Stimulated activated CD8-positive, alpha-beta memory T cell treated with anti-CD3 and anti-CD28 coated beads, Interleukin-7, amount 100 ng/mL, for 24 hours (primary cell): ENCODE data around the gene QSOX2.

Experiments
- DNase-seq: peaks from one replicate; pipeline ENCODE4 v3.0.0-alpha.2; 2020; ENCODE audit warnings: low read depth

The QSOX2 gene

GRCh38 chr9:136190656-136191055 is 55.0 kb downstream of the QSOX2 start:
- DNase-seq, result no peak

DNA sequence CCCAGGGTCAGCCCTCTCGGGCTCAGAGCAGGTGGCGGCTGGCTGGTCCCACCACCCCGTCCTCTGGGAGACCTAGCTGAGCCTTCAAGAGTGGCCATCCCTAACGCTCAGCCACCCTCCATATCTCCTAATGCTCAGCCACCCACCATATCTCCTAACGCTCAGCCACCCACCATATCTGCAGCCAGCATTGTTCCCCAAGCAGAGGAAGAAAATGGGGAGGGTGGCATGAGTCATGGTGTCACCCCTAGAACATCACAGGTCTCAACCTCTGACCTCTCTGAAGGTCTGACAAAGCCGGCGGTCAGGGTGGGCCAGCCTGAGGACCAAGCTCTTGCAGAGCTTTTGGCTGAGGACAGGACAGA is 55.4 kb downstream of the QSOX2 start:
- DNase-seq, result no peak

GRCh38 chr9:136189394-136190236 is 56.0 kb downstream of the QSOX2 start:
- DNase-seq, result no peak

DNA sequence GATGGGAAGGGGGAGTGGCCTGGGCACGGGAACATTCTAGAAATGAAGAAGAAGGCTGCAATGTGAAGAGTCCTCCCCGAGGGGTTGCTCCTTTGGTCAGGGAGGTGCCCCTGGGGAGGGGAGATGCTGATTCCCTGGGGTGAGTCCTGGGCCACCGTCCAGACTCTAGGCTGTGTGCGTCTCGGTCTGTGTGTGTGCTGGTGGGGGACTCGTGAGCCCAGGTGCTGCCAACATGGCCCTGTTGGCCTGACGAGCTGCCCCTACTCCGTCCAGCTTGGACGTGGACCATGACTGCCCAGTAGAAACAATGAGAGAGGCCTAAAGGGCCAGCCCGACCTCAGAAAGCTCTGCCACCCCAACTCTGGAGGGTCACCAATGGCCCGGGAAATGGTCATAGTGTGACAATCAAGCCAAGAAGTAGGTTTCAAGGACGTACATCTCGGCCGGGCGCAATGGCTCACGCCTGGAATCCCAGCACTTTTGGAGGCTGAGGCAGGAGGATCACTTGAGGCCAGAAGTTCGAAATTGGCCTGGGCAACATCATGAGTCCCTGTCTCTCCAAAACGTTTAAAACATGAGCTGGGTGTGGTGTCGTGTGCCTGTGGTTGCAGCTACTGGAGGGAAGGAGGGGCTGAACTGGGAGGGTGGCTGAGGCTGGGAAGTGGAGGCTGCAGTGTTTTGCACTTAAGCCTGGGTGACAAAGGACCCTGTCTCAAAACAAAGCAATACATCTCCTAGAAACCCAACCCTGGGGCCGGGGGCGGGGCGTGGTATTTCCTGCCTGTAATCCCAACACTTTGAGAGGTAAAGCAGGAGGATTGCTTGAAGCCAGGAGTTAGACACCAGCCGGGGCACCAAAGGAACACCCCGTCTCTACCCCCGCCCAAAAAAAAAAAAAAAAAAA is 57.7 kb downstream of the QSOX2 start:
- DNase-seq, result no peak

GRCh38 chr9:136187197-136187596 is 58.4 kb downstream of the QSOX2 start:
- no peak for DNase-seq

GRCh38 chr9:136186386-136186785 is 59.2 kb downstream of the QSOX2 start:
- DNase-seq, result no peak

- DNase-seq, result no peak
Measured at GRCh38 chr9:136185596-136186366, 59.8 kb downstream of the QSOX2 start.

GRCh38 chr9:136185066-136185465 is 60.5 kb downstream of the QSOX2 start:
- DNase-seq, result no peak

DNA sequence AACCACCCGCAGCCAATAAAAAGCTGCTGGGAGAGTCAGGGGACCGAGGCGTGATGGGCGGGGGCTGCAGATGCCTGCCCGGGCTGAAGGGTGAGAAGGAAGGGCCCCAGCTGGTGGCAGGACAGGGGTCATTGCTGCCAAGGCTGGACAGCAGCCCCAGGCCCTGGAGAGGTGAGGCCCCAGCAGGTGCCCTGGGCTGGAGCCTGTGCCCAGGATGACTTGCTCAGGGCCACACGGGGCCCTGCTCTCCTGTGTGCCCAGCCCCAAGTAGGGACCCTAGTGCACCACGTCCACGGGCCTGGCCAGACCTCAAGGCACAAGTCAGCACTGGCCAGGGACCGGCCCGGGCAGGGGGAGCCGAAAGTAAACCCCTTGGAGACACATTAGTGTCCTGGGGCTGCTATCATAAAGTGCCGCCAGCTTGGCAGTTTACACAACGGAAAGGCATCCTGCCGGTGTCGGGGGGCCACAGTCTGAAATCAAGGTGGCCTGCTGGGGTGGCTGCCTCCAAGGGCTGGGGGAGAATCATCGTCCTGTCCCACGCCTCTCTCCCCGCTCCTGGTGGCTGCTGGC is 62.7 kb downstream of the QSOX2 start:
- no peak for DNase-seq

DNA sequence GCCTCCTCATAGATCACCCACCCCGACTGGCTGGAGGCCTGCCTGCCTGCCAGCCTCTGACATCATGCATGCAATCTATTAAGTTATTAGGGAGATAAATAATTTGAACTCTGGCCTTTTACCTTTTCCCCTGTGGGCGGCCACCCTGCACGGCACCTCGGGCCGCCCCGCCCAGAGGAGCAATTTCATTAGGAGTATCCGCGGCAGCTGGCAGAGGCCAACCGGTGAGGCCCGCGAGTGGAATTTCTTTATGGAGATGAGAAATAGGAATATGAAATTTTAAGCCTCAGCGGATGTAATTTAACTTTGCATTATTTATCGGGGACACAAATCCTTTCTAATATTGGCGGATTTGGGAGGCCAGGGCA is 63.2 kb downstream of the QSOX2 start:
- no peak for DNase-seq

- no peak for DNase-seq
Measured at GRCh38 chr9:136181784-136182419, 63.7 kb downstream of the QSOX2 start.

GRCh38 chr9:136180586-136180985 is 65.0 kb downstream of the QSOX2 start:
- DNase-seq, result no peak

- no peak for DNase-seq
Measured at GRCh38 chr9:136179761-136180160, 65.9 kb downstream of the QSOX2 start.

DNA sequence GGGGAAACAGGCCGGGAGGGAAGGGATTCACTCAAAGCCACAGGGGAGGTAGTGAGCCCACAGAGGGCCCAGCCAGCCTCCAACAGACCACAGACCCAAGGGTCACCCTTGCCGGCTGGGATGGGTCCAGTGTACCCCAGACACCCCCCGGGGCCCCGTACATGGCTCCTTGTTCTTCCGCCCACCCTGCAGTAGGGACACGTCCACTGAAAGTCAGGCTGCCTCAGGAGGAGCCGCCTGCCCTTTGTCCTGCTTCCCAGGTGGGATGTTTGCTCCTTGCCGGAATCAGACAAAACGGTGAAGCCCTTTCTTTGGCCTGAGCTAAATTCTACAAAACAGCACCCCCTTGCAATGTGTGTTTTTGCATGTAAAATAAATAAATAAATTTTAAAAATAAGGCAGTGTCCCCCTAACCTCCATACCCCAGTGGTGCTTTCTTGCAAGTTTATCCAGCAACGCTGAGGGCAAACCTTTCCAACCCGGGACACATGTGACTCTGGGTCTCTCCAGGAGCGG is 66.5 kb downstream of the QSOX2 start:
- no peak for DNase-seq

DNA sequence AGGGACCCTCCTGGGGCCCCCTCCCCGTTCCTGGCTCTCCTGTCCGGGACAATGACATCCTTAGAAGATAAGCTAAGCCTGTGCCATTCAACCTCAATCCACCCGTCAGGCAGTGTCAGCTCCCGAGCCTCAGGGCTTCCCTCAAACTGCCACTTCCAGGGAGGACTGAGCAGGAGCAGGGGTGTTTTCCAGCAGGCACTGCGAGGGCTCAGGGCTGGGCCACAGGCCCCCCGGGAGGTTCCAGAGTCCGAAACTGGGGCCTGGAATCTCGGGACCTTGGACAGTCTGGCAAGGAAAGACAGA is 66.9 kb downstream of the QSOX2 start:
- DNase-seq, result no peak

- DNase-seq, result no peak
Measured at GRCh38 chr9:136178061-136178772, 67.4 kb downstream of the QSOX2 start.

DNA sequence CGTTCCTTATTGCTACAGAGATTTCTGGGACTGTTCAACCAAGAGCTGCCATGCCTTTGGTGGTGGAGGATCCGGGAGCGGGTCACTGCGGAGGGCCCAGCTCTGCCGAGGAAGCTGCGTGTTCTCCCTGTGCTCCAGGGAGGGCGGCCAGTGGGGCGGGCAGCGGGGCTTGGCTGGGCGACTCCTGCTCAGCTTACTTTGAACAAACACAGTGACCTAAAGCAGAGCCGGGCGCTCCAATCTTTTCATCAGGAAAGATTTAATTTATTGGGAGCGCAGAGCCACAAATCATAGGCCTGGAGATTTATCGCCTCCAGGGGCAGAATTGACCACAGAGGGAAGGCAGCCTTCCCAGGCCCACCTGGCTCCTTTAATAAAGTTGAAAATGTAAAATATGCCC is 68.4 kb downstream of the QSOX2 start:
- DNase-seq, result no peak

DNA sequence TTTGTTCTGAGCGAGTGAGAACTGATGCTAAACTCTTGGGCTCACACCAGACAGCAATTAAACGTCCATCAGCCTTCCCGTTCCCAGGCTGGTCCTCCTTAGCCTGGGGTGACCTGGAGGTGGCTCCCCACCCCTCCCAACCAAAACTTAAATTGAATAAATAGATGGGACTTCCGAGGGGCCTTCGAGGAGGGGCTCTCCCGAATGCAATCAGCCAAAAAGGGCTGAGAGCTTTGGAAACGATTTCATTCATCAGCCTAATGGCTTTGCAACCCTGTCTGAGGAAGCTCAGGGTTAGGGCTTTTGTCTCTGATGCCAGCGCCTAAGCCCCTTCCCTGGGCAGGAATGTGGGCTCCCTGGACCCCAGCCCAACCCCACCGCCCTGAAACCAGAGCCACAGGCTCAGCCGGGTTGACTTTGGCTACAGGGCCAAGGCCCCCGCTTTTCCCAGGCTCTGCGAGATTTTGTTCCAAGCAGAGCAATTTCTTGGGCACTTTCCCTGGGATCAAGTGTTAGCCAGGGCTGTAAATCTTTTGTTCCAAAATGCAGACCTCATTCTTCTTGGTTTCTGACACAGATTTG is 69.9 kb downstream of the QSOX2 start:
- no peak for DNase-seq

DNA sequence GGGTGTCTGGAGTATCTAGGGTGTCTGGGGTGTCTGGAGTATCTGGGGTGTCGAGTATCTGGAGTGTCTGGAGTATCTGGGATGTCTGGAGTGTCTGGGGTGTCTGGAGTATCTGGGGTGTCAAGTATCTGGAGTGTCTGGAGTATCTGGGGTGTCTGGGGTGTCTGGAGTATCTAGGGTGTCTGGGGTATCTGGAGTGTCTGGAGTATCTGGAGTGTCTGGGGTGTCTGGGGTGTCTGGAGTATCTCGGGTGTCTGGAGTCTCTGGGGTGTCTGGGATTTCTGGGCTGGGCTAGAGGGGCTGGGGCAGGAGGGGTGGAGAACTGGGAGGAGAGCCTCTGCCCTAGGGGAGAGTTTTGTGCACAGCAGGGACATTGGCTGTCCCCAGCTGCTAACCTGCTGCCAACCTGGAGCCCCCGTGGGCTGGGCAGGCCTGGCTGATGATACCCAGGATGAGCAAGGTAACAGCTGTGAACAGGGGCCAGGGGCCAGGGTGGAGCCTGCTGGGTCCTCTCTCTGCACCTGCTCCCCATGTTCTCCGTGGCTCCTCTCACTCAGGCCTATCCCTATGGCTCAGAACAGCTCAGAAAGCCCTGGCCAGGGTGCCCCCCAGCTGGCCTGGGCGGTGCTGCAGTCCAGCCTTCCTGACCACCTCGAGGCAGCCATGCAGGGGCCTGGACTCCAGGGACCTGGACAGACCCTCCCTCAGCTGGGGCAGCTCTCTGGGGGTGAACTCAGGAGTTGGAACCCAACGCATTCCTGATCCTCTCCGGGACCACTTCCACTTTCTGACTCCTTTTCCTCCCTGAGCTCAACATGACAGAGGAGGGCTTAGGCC is 70.6 kb downstream of the QSOX2 start:
- DNase-seq, result no peak
